HEK293 (cell line): ENCODE measurements around the gene GSPT1.
A peak's percentile ranks its signal among the peaks of the same experiment; 100 is the strongest.

ENCODE experiments used
- IKZF3 ChIP-seq: fragments of 450-650 bp; IDR thresholded peaks from 2 replicates; pipeline ENCODE4 v1.5.0; 2018; ENCODE audit warnings: missing biosample characterization, mild to moderate bottlenecking, missing genetic modification characterization, moderate library complexity
- KLF1 ChIP-seq: fragments of 450-650 bp; formaldehyde crosslinking; IDR thresholded peaks from 2 replicates; pipeline ENCODE4 v1.5.1; 2016; ENCODE audit warnings: missing biosample characterization, missing genetic modification characterization
- KLF16 ChIP-seq: fragments of 450-650 bp; formaldehyde crosslinking; IDR thresholded peaks from 2 replicates; pipeline ENCODE4 v1.5.1; 2017; ENCODE audit warnings: missing biosample characterization, missing genetic modification characterization
- MEIS1 ChIP-seq: sonication (generic); formaldehyde crosslinking; IDR thresholded peaks from 2 replicates; pipeline ENCODE4 v1.8.1; 2022; ENCODE audit warnings: missing genetic modification reagents, mild to moderate bottlenecking, borderline replicate concordance
- SALL2 ChIP-seq: fragments of 450-650 bp; formaldehyde crosslinking; IDR thresholded peaks from 2 replicates; pipeline ENCODE4 v1.5.0; 2017; ENCODE audit warnings: missing biosample characterization, mild to moderate bottlenecking, missing genetic modification characterization, borderline replicate concordance
- SP7 ChIP-seq: fragments of 450-650 bp; formaldehyde crosslinking; IDR thresholded peaks from 2 replicates; pipeline ENCODE4 v1.5.1; 2016; ENCODE audit warnings: missing biosample characterization, missing genetic modification characterization
- TRIM28 ChIP-seq: IDR thresholded peaks from 2 replicates; pipeline ENCODE4 v1.6.1; 2011; ENCODE audit warnings: low read length, control low read depth, borderline replicate concordance
- WT1 ChIP-seq: fragments of 450-650 bp; formaldehyde crosslinking; IDR thresholded peaks from 2 replicates; pipeline ENCODE4 v1.5.1; 2016; ENCODE audit warnings: missing biosample characterization, missing genetic modification characterization
- ZBTB1 ChIP-seq: fragments of 450-650 bp; formaldehyde crosslinking; IDR thresholded peaks from 2 replicates; pipeline ENCODE4 v1.5.1; 2016; ENCODE audit warnings: missing biosample characterization, missing genetic modification characterization
- ZBTB17 ChIP-seq: fragments of 450-650 bp; formaldehyde crosslinking; IDR thresholded peaks from 2 replicates; pipeline ENCODE4 v1.5.1; 2016; ENCODE audit warnings: missing biosample characterization, missing genetic modification characterization
- ZBTB8A ChIP-seq: fragments of 450-650 bp; formaldehyde crosslinking; IDR thresholded peaks from 2 replicates; pipeline ENCODE4 v1.5.1; 2016; ENCODE audit warnings: missing biosample characterization, missing genetic modification characterization
- ZFP3 ChIP-seq: fragments of 450-650 bp; formaldehyde crosslinking; IDR thresholded peaks from 2 replicates; pipeline ENCODE4 v1.5.1; 2016; ENCODE audit warnings: low read depth, missing biosample characterization, missing genetic modification characterization
- ZNF132 ChIP-seq: fragments of 450-650 bp; formaldehyde crosslinking; IDR thresholded peaks from 2 replicates; pipeline ENCODE4 v1.5.1; 2017; ENCODE audit warnings: missing biosample characterization, missing genetic modification characterization, borderline replicate concordance
- ZNF221 ChIP-seq: fragments of 450-650 bp; formaldehyde crosslinking; IDR thresholded peaks from 2 replicates; pipeline ENCODE4 v1.5.1; 2017; ENCODE audit warnings: missing biosample characterization, missing genetic modification characterization, borderline replicate concordance
- ZNF341 ChIP-seq: fragments of 450-650 bp; formaldehyde crosslinking; IDR thresholded peaks from 2 replicates; pipeline ENCODE4; 2016; ENCODE audit warnings: low read depth, missing biosample characterization, missing genetic modification characterization
- ZNF510 ChIP-seq: fragments of 450-650 bp; formaldehyde crosslinking; IDR thresholded peaks from 2 replicates; pipeline ENCODE4 v1.5.1; 2018; ENCODE audit warnings: mild to moderate bottlenecking, missing genetic modification characterization, missing biosample characterization; ENCODE audit not compliant: insufficient replicate concordance
- ZNF514 ChIP-seq: fragments of 450-650 bp; formaldehyde crosslinking; IDR thresholded peaks from 2 replicates; pipeline ENCODE4 v1.5.1; 2016; ENCODE audit warnings: missing biosample characterization, missing genetic modification characterization
- ZNF600 ChIP-seq: fragments of 450-650 bp; formaldehyde crosslinking; IDR thresholded peaks from 2 replicates; pipeline ENCODE4 v1.5.1; 2016; ENCODE audit warnings: missing biosample characterization, missing genetic modification characterization
- ZNF777 ChIP-seq: fragments of 450-650 bp; formaldehyde crosslinking; IDR thresholded peaks from 2 replicates; pipeline ENCODE4 v1.5.1; 2017; ENCODE audit warnings: missing biosample characterization, missing genetic modification characterization, borderline replicate concordance
- TF ChIP-seq, protein P1 (sequence below): fragments of 450-650 bp; formaldehyde crosslinking; IDR thresholded peaks from 2 replicates; pipeline ENCODE4 v1.5.1; 2016; ENCODE audit warnings: missing biosample characterization, missing genetic modification characterization, borderline replicate concordance
- TF ChIP-seq, protein P2 (sequence below): fragments of 450-650 bp; formaldehyde crosslinking; IDR thresholded peaks from 2 replicates; pipeline ENCODE4 v1.5.1; 2017; ENCODE audit warnings: missing biosample characterization, missing genetic modification characterization
- TF ChIP-seq, protein P3 (sequence below): fragments of 450-650 bp; formaldehyde crosslinking; IDR thresholded peaks from 2 replicates; pipeline ENCODE4 v1.5.1; 2016; ENCODE audit warnings: missing biosample characterization, missing genetic modification characterization, low read depth
- TF ChIP-seq, protein P4 (sequence below): fragments of 450-650 bp; formaldehyde crosslinking; IDR thresholded peaks from 2 replicates; pipeline ENCODE4 v1.5.1; 2016; ENCODE audit warnings: missing biosample characterization, missing genetic modification characterization
- TF ChIP-seq, protein P5 (sequence below): fragments of 450-650 bp; formaldehyde crosslinking; IDR thresholded peaks from 2 replicates; pipeline ENCODE4 v1.5.1; 2016; ENCODE audit warnings: missing biosample characterization, missing genetic modification characterization, low read depth
- TF ChIP-seq, protein P6 (sequence below): fragments of 450-650 bp; formaldehyde crosslinking; IDR thresholded peaks from 2 replicates; pipeline ENCODE4 v1.5.1; 2017; ENCODE audit warnings: missing biosample characterization, missing genetic modification characterization
- TF ChIP-seq, protein P7 (sequence below): fragments of 450-650 bp; formaldehyde crosslinking; conservative IDR thresholded peaks from 2 replicates; pipeline ENCODE4 v1.5.1; 2016; ENCODE audit warnings: low read depth, missing biosample characterization, missing genetic modification characterization

GSPT1 gene

DNA sequence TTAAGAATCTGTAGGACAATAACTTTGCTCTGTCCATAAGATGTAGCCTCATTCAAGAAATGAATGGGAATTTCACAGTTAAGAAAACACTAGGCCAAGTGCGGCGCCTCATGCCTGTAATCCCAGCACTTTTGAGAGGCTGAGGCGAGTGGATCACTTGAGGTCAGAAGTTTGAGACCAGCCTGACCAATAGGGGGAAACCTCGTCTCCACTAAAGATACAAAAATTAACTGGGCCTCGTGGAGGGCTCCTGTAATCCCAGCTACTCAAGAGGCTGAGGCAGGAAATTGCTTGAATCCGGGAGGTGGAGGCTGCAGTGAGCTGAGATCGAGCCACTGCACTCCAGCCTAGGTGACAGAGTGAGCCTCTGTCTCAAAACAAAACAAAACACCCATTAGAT is 44.6 kb downstream of the GSPT1 start (continued):
- TF ChIP-seq, protein P1, sequence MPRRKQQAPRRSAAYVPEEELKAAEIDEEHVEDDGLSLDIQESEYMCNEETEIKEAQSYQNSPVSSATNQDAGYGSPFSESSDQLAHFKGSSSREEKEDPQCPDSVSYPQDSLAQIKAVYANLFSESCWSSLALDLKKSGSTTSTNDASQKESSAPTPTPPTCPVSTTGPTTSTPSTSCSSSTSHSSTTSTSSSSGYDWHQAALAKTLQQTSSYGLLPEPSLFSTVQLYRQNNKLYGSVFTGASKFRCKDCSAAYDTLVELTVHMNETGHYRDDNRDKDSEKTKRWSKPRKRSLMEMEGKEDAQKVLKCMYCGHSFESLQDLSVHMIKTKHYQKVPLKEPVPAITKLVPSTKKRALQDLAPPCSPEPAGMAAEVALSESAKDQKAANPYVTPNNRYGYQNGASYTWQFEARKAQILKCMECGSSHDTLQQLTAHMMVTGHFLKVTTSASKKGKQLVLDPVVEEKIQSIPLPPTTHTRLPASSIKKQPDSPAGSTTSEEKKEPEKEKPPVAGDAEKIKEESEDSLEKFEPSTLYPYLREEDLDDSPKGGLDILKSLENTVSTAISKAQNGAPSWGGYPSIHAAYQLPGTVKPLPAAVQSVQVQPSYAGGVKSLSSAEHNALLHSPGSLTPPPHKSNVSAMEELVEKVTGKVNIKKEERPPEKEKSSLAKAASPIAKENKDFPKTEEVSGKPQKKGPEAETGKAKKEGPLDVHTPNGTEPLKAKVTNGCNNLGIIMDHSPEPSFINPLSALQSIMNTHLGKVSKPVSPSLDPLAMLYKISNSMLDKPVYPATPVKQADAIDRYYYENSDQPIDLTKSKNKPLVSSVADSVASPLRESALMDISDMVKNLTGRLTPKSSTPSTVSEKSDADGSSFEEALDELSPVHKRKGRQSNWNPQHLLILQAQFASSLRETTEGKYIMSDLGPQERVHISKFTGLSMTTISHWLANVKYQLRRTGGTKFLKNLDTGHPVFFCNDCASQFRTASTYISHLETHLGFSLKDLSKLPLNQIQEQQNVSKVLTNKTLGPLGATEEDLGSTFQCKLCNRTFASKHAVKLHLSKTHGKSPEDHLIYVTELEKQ (tag by site-specific recombination) = no peak
- TF ChIP-seq ZNF221 (tag by site-specific recombination) (no peak), IKZF3 (peak; percentile 62), ZNF132 (tag by site-specific recombination) (no peak), MEIS1 (no peak), SALL2 (tag by site-specific recombination) (no peak), ZNF600 (tag by site-specific recombination) (0 out of 2 replicates have a peak, but pooled peaks have one; percentile 21), ZBTB17 (peak; percentile 72), ZNF341 (no peak), ZNF514 (tag by site-specific recombination) (no peak), ZFP3 (tag by site-specific recombination) (no peak), ZBTB1 (tag by site-specific recombination) (no peak), ZNF510 (tag by site-specific recombination) (no peak), WT1 (tag by site-specific recombination) (no peak), TRIM28 (peak; percentile 46; the same call in 1 of the 2 replicates), KLF1 (tag by site-specific recombination) (no peak), KLF16 (tag by site-specific recombination) (no peak), ZNF777 (no peak), SP7 (tag by site-specific recombination) (no peak), ZBTB8A (no peak)
- TF ChIP-seq, protein P2, sequence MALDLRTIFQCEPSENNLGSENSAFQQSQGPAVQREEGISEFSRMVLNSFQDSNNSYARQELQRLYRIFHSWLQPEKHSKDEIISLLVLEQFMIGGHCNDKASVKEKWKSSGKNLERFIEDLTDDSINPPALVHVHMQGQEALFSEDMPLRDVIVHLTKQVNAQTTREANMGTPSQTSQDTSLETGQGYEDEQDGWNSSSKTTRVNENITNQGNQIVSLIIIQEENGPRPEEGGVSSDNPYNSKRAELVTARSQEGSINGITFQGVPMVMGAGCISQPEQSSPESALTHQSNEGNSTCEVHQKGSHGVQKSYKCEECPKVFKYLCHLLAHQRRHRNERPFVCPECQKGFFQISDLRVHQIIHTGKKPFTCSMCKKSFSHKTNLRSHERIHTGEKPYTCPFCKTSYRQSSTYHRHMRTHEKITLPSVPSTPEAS (tag by site-specific recombination) = no peak
- TF ChIP-seq, protein P3, sequence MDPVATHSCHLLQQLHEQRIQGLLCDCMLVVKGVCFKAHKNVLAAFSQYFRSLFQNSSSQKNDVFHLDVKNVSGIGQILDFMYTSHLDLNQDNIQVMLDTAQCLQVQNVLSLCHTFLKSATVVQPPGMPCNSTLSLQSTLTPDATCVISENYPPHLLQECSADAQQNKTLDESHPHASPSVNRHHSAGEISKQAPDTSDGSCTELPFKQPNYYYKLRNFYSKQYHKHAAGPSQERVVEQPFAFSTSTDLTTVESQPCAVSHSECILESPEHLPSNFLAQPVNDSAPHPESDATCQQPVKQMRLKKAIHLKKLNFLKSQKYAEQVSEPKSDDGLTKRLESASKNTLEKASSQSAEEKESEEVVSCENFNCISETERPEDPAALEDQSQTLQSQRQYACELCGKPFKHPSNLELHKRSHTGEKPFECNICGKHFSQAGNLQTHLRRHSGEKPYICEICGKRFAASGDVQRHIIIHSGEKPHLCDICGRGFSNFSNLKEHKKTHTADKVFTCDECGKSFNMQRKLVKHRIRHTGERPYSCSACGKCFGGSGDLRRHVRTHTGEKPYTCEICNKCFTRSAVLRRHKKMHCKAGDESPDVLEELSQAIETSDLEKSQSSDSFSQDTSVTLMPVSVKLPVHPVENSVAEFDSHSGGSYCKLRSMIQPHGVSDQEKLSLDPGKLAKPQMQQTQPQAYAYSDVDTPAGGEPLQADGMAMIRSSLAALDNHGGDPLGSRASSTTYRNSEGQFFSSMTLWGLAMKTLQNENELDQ (tag by site-specific recombination) = no peak
- TF ChIP-seq, protein P4, sequence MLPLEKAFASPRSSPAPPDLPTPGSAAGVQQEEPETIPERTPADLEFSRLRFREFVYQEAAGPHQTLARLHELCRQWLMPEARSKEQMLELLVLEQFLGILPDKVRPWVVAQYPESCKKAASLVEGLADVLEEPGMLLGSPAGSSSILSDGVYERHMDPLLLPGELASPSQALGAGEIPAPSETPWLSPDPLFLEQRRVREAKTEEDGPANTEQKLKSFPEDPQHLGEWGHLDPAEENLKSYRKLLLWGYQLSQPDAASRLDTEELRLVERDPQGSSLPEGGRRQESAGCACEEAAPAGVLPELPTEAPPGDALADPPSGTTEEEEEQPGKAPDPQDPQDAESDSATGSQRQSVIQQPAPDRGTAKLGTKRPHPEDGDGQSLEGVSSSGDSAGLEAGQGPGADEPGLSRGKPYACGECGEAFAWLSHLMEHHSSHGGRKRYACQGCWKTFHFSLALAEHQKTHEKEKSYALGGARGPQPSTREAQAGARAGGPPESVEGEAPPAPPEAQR (tag by site-specific recombination) = no peak
- TF ChIP-seq, protein P5, sequence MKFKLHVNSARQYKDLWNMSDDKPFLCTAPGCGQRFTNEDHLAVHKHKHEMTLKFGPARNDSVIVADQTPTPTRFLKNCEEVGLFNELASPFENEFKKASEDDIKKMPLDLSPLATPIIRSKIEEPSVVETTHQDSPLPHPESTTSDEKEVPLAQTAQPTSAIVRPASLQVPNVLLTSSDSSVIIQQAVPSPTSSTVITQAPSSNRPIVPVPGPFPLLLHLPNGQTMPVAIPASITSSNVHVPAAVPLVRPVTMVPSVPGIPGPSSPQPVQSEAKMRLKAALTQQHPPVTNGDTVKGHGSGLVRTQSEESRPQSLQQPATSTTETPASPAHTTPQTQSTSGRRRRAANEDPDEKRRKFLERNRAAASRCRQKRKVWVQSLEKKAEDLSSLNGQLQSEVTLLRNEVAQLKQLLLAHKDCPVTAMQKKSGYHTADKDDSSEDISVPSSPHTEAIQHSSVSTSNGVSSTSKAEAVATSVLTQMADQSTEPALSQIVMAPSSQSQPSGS = no peak
- TF ChIP-seq, protein P6, sequence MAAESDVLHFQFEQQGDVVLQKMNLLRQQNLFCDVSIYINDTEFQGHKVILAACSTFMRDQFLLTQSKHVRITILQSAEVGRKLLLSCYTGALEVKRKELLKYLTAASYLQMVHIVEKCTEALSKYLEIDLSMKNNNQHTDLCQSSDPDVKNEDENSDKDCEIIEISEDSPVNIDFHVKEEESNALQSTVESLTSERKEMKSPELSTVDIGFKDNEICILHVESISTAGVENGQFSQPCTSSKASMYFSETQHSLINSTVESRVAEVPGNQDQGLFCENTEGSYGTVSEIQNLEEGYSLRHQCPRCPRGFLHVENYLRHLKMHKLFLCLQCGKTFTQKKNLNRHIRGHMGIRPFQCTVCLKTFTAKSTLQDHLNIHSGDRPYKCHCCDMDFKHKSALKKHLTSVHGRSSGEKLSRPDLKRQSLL (tag by site-specific recombination) = peak; percentile 87; the same call in 1 of the 2 replicates
- TF ChIP-seq, protein P7, sequence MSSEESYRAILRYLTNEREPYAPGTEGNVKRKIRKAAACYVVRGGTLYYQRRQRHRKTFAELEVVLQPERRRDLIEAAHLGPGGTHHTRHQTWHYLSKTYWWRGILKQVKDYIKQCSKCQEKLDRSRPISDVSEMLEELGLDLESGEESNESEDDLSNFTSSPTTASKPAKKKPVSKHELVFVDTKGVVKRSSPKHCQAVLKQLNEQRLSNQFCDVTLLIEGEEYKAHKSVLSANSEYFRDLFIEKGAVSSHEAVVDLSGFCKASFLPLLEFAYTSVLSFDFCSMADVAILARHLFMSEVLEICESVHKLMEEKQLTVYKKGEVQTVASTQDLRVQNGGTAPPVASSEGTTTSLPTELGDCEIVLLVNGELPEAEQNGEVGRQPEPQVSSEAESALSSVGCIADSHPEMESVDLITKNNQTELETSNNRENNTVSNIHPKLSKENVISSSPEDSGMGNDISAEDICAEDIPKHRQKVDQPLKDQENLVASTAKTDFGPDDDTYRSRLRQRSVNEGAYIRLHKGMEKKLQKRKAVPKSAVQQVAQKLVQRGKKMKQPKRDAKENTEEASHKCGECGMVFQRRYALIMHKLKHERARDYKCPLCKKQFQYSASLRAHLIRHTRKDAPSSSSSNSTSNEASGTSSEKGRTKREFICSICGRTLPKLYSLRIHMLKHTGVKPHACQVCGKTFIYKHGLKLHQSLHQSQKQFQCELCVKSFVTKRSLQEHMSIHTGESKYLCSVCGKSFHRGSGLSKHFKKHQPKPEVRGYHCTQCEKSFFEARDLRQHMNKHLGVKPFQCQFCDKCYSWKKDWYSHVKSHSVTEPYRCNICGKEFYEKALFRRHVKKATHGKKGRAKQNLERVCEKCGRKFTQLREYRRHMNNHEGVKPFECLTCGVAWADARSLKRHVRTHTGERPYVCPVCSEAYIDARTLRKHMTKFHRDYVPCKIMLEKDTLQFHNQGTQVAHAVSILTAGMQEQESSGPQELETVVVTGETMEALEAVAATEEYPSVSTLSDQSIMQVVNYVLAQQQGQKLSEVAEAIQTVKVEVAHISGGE (tag by site-specific recombination) = no peak
